ENCODE results near the gene FAM237A.

FAM237A gene

DNA sequence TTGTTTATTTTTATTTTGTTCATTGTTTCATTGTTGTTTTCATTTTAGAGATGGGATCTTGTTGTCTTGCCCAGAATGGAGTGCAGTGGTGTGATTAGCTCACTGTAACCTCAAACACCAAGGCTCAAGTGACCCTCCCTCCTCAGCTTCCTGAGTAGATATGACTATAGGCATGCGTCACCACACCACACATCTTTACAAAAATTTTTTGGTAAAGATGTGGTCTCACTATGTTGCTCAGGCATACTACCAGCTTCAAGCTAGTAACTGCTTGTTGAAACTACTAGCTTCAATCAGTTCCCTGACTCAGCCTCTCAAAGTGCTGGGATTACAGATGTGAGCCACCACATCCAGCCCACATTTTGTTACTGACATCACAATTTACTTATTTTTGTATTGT is 14.8 kb downstream of the FAM237A start:
- TF ChIP-seq, protein P1, sequence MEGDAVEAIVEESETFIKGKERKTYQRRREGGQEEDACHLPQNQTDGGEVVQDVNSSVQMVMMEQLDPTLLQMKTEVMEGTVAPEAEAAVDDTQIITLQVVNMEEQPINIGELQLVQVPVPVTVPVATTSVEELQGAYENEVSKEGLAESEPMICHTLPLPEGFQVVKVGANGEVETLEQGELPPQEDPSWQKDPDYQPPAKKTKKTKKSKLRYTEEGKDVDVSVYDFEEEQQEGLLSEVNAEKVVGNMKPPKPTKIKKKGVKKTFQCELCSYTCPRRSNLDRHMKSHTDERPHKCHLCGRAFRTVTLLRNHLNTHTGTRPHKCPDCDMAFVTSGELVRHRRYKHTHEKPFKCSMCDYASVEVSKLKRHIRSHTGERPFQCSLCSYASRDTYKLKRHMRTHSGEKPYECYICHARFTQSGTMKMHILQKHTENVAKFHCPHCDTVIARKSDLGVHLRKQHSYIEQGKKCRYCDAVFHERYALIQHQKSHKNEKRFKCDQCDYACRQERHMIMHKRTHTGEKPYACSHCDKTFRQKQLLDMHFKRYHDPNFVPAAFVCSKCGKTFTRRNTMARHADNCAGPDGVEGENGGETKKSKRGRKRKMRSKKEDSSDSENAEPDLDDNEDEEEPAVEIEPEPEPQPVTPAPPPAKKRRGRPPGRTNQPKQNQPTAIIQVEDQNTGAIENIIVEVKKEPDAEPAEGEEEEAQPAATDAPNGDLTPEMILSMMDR (IDR thresholded peaks at IDR 0.05; ENCODE audit: insufficient read depth, low read length, poor library complexity, severe bottlenecking): no peak
- Histone ChIP-seq H3K4me3 (replicated peaks; ENCODE audit: low read depth, low read length) (no peak overlapping the region), H3K27me3 (replicated peaks; ENCODE audit: control insufficient read depth, insufficient read depth, low read length) (no peaks in the 10 kb centered on the region), H3K36me3 (ENCODE audit: control insufficient read depth, insufficient read depth, low read length) (no peaks in the 10 kb centered on the region)
- DNase-seq (ENCODE audit: extremely low read depth, insufficient read length): no peak

DNA sequence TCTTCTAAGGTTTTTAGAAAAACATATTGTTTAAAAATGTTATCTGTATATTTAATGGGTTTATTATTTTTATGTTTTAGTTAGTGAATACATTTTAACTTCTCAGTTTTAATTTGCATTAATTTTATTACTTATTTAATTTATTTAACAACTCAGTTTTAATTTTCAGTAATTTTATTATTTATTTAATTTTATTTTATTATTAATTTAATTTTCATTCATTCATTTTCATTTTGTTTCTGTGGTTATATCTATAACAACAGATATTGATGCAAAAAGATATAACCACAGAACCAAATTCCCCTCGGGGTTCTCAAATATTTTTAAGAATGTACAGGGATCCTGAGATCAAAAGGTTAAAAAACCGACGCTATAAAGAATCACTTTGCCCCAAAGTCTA is 23.0 kb downstream of the FAM237A start:
- Histone ChIP-seq H3K4me3 (replicated peaks; ENCODE audit: low read depth, low read length) (no peak overlapping the region), H3K36me3 (ENCODE audit: control insufficient read depth, insufficient read depth, low read length) (no peaks in the 10 kb centered on the region)
- DNase-seq (ENCODE audit: extremely low read depth, insufficient read length): no peak

DNA sequence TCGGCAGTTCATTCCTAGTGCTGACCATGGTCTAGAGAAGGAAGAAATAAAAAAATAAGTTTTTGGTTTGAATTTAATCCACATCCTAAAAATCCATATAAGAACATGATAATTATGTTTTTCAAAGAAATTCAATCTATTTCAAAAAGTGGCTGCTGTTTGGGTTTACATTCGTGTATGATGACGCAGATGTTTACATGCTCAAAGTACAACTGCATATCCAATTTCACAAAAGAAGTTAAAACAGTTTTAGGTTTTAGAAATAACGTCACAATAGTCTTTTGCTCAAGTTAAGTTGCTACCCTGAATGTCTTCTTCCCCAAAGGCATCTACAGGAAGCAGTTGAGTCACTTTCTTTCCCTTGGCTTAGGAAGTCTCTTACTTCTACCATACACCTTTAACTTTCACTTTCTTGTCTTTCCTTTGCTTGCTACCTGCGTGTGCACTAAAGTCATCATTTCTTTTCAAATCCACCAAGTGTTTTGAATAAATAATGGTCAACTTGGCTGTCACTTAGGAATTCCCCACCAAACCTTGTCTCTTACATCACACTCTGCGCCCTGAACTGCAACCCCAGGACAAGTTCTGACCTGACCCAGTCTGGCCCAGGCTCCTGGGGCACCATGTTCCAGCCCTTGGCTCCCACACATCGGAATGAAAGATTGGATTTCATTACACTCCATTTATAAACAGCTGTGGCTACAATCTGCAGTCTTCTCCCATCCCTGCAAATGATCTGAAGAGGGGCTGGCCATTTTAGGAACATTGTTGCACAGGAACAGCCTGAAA is 28.4 kb downstream of the FAM237A start:
- no peaks in the 10 kb centered on the region; the same call in 1 of the 2 replicates for H3K27me3 ChIP-seq (replicated peaks; ENCODE audit: control insufficient read depth, insufficient read depth, low read length)
- peak; percentile 15 for DNase-seq (ENCODE audit: extremely low read depth, insufficient read length)
- TF ChIP-seq, protein P1 (IDR thresholded peaks at IDR 0.05; ENCODE audit: insufficient read depth, low read length, poor library complexity, severe bottlenecking): no peak
- no peaks in the 10 kb centered on the region for H3K36me3 ChIP-seq (ENCODE audit: control insufficient read depth, insufficient read depth, low read length)
- no peak overlapping the region for H3K4me3 ChIP-seq (replicated peaks; ENCODE audit: low read depth, low read length)

More for the DNA sequence above, 23.0 kb downstream of the FAM237A start:
- H3K27me3 ChIP-seq (replicated peaks; ENCODE audit: control insufficient read depth, insufficient read depth, low read length): no peaks in the 10 kb centered on the region; the same call in 1 of the 2 replicates
- TF ChIP-seq, protein P1 (IDR thresholded peaks at IDR 0.05; ENCODE audit: insufficient read depth, low read length, poor library complexity, severe bottlenecking): no peak

DNA sequence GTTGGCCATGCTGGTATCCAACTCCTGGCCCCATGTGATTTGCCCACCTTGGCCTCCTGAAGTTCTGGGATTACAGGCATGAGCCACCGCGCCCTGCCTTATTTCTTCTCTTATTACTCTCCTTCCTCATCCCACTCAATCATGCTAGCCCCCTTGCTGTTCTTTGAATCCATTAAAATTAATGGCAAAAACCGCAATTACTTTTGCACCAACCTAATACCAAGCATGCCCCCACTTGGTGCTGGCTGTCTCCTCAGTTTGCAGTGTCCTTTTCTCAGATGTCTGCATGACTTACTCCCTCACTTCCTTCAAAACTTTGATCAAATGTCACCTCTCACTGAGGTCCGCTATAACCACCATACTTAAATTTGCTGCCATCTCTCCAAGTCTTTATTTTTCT is 41.3 kb downstream of the FAM237A start:
- H3K27me3 ChIP-seq (replicated peaks; ENCODE audit: control insufficient read depth, insufficient read depth, low read length): no peaks in the 10 kb centered on the region
- no peak for DNase-seq (ENCODE audit: extremely low read depth, insufficient read length)

DNA sequence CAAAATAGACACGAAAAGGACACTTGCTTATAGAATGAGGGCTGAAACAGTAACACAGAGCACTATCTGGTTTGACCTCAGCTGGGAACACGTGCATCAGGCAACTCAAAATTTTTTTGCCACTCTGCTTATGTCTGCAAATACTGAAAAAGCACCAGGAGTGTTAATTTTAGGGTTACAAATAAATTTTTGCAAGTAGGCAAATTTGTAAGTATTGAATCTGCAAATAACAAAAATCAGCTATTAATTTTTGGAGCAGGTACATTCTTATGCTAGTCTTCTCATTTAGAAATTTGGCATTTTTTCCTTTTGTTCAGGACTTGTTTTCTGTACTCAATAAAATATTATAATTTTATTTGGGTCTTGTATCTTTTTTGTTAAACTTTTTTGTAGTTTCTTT is 46.2 kb downstream of the FAM237A start:
- H3K4me3 ChIP-seq (replicated peaks; ENCODE audit: low read depth, low read length): no peak overlapping the region
- DNase-seq (ENCODE audit: extremely low read depth, insufficient read length): no peak
- TF ChIP-seq, protein P1 (IDR thresholded peaks at IDR 0.05; ENCODE audit: insufficient read depth, low read length, poor library complexity, severe bottlenecking): no peak

More for the DNA sequence above, 41.3 kb downstream of the FAM237A start:
- Histone ChIP-seq H3K36me3 (ENCODE audit: control insufficient read depth, insufficient read depth, low read length) (no peaks in the 10 kb centered on the region), H3K4me3 (replicated peaks; ENCODE audit: low read depth, low read length) (no peak overlapping the region)
- TF ChIP-seq, protein P1 (IDR thresholded peaks at IDR 0.05; ENCODE audit: insufficient read depth, low read length, poor library complexity, severe bottlenecking): no peak

More for the DNA sequence above, 46.2 kb downstream of the FAM237A start:
- Histone ChIP-seq H3K36me3 (ENCODE audit: control insufficient read depth, insufficient read depth, low read length) (no peaks in the 10 kb centered on the region), H3K27me3 (replicated peaks; ENCODE audit: control insufficient read depth, insufficient read depth, low read length) (no peaks in the 10 kb centered on the region)

Measured in GM06990 (cell line).